ENCODE results near the gene SMPD3.

Gene SMPD3

DNA sequence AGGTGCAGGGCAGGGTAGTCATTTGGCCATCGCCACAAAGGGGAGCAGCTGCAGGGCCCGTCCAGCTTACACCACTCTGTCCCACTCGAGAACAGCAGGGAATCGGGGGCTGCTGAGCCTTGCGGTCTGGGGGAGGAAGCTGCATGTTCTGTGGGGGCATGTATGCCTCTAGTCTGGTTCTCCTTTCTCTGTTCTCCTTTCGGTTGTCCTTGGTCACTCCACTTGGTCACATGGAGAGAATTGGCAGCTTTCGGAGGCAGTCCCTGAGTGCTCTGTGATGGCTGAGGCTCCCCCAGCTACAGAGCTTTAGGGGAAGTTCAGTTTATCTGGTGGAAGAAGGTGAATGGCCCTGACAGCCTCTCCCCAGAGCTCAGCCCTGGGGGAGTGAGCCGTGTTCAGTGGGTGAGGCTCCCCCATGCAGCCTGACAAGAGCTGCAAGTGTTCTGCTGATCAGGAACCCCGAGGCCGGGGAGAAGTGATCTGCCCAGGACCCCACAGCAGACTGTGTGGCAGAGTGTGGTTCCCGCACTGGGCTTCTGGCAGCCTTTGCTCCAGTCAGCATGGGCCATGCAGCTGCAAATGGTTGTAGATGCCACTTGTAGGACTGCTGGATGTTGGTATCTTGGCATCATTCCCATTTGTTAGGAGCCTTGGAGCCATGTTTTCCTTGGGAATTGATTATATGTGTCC, 22.3 kb upstream of the SMPD3 start:
- no peak for DNase-seq

DNA sequence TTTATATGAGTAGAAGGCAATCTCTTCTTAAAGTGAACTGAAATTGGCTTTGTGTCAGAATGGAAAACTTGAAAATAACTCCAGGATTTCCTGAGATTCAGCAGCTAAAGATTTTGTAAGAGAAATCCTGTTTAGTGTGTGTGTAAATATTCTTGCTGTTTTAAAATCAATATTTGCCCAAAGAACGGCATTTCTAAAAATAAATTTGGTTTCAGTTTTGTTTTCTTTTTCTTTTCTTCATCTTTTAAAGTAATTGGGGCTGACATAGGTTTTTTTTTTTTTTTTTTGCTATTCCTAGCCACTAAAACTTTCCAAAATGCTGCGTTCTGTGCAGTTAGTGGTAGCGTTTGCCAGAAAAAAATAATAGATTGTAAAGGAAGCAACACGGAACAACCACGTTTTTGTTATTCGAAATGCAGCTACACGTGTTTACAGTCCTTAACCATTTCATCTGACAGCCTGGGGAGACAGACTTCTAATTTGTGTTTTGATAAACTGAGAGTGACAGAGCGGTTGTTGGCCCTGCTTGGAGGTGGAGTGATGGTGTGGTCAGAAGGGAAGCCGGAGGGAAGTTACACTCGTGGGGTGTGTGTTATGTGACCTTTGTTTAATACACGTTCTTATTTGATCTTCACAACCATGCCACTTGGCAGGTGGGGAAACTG, 21.6 kb upstream of the SMPD3 start:
- no peak for DNase-seq

GRCh38 chr16:68468842-68469241, 20.5 kb upstream of the SMPD3 start:
- DNase-seq = no peak

GRCh38 chr16:68466174-68466573, 17.9 kb upstream of the SMPD3 start:
- DNase-seq = no peak

DNA sequence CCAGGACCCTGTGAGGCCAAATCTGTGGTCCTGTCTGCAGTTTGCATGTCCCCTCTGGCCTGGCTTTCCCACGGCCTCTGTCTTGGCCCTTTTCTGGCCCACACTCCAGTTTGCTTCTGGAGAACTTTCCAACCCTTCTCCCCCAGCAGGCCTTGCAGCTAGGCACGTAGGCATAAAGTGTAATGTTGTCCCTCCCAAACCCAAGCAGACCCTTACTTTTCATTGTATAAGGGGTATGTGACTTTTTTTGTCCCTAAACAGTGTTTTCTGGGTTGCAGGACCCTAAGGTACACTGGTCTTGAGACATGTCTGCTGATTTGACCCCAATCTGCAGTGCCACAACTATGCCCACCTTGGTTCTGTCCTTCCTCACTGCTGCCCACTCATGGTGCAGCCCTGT, 15.6 kb upstream of the SMPD3 start:
- no peak for DNase-seq

- no peak for DNase-seq
Observed at GRCh38 chr16:68460067-68460466, 11.8 kb upstream of the SMPD3 start.

- DNase-seq = no peak
Observed at GRCh38 chr16:68459457-68459856, 11.1 kb upstream of the SMPD3 start.

DNA sequence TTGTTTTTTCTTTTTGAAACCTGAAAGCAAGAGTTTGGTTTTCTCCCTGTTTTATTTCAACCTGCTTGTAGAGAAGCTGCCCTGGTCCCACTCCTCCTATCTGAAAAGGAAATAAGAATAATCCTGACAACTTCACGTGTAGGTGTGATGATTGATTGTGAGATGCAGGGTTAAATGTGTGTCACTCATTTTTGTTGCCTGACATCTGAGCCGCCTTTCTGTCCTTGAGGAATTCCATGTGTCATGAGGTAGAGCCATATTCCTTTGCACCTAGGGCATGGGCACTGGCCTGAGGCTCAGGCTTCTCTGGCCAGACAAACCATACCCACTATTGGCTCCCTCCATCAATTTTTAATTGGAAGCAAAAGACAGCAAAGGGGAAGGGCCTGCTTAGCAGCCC, 10.2 kb upstream of the SMPD3 start:
- no peak for DNase-seq

- no peak for DNase-seq
Observed at GRCh38 chr16:68458101-68458500, 9.8 kb upstream of the SMPD3 start.

- no peak for DNase-seq
Observed at GRCh38 chr16:68455631-68456030, 7.3 kb upstream of the SMPD3 start.

GRCh38 chr16:68454920-68455435, 6.7 kb upstream of the SMPD3 start:
- no peak for DNase-seq

GRCh38 chr16:68453816-68454215, 5.5 kb upstream of the SMPD3 start:
- no peak for DNase-seq

DNA sequence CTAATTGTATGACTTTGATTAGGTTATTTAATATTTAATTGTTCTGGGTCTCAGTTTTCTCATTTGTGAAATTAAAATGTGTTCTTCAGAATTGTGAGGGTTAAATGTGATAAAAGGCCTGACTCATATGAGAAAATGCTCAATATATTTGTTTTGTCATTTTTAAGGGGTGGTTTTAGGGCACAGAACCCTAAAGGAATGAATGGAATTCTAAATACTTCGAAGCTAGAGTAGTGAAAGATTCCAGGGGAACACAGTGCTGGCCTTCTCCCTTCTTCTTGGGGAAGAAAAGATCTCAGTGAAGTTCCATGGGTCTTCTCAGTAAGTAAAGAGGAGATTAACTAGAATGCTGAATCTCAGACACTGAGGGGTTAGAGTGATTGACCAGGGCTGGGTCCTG, 3.9 kb upstream of the SMPD3 start:
- peak; percentile 73 for DNase-seq

DNA sequence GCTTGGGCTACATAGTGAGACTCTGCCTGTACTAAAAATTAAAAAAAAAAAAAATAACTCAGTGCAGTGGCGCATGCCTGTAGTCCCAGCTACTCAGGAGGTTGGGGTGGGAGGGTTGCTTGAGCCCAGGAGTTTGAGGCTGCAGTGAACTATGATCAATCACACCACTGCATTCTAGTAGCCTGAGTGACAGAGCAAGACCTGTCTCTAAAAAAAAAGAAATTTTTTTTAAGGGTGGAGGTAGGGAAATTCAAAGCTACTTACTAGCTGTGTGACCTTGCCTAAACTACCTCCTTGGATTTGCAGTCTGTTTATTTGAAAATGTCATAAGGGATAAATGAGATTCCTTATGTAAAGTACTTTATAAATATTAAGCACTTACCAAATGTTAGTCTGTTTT, 3.4 kb upstream of the SMPD3 start:
- DNase-seq = peak; percentile 16

DNA sequence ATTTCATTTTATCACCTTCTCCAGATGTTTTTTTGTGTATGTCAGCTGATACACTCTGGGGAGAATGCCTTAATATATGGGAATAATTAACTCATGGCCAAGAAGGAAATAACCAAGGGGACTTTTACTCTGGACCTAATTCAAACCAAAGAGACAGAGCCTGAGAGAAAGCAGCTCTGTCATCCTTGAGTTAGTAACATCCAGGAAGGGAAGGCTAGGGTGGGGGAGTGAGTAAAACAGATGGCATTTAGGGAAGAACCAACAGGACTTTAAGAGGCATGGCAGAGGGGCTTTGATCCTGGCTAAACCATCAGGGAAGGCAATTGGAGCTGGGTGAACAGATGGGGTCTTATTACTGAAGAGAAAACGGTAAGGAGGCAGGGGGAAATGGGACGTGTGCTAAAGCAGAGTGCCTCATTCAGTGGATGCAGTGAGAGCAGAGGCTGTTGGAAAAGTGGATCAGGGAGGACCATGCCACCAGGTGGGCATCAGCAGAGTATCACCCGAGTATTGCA, 2.5 kb upstream of the SMPD3 start:
- peak; percentile 52 for DNase-seq

DNA sequence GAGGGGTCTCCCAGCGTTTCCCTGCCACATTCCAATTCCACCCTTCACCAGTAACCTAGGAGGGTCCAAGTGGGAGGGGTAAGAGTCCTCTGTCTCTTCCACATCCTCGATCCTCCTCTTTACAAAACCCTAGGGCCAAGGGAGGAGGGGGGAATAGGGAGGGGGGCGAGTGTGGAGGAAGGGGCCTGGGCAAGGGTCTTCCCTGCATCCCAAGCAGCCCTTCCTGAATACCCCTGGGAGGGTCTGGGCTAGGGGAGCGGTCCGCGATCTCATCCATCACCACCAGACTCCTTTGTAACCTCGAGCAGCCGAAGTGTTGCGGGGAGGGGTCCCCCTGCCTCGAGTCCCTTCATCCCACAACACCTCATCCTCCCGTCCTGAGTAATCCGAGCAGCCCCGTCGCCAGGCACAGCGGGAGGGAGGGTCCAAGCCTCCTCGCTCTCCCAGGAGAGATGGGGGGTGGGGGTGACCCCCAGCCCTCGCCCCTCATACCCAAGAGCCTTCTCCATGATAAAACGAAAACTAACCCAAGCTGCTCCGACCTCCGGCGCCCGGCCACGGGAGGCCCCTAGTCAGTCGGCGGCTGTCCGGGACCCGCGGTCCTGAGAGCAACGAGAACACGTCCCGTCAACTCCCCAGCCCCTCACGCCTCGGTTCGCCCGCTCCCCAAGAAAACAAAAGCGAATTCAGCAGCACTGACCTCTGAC, 502 bp downstream of the SMPD3 start:
- no peak for DNase-seq

GRCh38 chr16:68446681-68447652, 1.3 kb downstream of the SMPD3 start:
- no peak for DNase-seq

DNA sequence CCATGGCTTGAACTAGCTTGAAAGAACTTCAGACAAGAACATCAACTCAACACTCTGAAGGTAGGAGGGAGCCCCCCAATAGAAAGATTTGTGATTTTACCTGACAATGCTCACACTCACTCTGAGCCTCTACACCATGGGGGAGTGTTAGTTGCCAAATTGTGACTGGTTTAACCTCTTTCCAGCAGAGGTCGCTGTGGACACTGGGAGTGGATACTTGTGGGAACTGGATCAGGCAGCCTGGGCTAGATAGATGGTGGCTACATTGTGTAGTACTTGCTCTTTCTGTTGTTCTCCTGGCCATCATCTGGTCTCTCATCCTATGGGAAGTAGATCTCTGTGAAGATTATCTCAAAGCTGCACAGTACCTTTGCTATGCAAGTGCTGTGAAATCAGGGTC, 2.9 kb downstream of the SMPD3 start:
- peak; percentile 39 for DNase-seq

DNA sequence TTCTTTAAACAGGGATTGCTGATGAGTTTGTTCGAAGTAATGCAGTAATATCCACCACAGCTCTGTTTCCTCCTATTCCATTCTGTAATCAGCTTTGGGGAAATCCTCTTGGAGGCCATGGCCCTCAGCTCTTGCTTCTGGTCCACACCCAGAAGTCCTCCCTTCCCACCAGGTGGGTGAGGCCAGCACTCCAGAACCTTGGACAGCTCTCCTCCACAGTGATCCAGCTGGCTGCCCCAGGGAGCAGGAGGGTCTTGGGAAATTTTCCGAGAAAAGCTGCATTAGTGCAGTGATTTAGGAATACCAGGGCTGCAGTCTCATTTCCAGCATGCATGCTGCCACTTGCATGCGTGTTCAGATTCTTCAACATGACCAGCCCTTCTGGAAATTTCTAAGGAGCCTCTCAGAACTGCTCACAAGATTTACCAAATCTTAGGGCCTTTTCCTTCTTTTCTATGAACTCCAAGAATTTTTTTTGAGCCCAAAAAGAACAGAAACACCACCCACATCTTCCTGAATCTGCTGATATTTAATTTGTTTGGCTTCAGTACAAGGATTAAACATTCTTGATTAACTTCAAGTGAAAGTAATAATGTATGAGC, 4.2 kb downstream of the SMPD3 start:
- DNase-seq = peak; percentile 43

DNA sequence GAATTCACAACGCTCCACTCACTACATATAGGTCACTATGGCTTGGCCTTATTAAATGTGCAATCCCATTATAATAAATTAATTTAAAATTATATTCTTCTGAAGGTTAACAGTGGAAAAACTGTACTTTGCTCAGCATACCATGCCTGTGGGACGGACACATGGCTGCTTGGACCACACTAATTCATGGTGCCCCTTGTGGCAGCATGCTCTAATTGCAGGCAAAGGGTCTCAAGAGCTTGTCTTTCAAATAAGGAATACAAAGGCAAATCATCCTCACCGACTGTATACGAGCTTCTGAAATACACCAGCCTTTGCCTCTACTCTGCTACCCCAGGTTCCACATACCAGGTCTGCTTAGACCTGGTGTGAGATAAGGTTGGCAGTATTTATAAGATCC, 11.7 kb downstream of the SMPD3 start:
- DNase-seq = no peak

DNA sequence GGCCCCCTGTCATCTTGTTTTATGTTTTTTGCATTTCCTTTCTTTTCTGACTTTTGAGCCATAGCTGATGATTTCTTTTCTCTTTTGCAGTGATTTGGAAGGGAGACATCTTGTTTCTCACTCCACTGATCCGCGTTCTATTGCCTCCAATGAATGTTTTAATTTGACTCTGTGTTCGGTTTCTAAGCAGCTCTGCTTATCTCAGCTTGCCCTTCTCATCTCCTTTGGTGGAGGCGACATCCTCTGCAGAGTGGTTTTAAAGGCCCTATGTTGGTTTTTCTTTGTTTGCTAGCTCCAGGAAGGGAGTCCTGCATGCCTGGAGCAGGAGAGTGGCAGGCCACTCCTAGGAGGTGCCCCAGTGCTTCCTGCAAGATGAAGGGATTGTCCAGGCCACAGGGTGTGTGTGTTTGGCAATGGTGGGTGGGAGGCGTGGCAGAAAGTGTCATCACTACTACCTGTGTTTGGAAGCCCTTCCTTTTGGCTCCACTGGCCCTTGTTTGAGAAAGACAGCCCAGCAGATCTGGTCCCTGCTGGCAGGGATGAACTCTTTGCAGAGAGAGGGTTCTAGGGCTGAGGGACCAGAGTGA, 13.6 kb downstream of the SMPD3 start:
- DNase-seq = no peak
